ENCODE results near the gene SNTB2.

Gene SNTB2

GRCh38 chr16:69201291-69201690 lies 14.3 kb downstream of the SNTB2 start:
- peaks cover 9% of the 10 kb centered on the region for H3K4me1 ChIP-seq (ENCODE audit: insufficient read depth, low read length)
- H3K36me3 ChIP-seq (ENCODE audit: insufficient read depth, low read length) = no peaks in the 10 kb centered on the region
- no peak overlapping the region for H3K27ac ChIP-seq (ENCODE audit: low read depth, low read length)
- H3K9me3 ChIP-seq (ENCODE audit: low read length) = no peaks in the 10 kb centered on the region
- no peak overlapping the region for H3K4me3 ChIP-seq (ENCODE audit: low read depth in 1 of 2, low read length in 2 of 2)
- H3K9ac ChIP-seq (ENCODE audit: low read length) = no peak overlapping the region
- H3K27me3 ChIP-seq (ENCODE audit: control insufficient read depth in 1 of 2, insufficient read depth in 2 of 2, low read length in 2 of 2) = no peaks in the 10 kb centered on the region

DNA sequence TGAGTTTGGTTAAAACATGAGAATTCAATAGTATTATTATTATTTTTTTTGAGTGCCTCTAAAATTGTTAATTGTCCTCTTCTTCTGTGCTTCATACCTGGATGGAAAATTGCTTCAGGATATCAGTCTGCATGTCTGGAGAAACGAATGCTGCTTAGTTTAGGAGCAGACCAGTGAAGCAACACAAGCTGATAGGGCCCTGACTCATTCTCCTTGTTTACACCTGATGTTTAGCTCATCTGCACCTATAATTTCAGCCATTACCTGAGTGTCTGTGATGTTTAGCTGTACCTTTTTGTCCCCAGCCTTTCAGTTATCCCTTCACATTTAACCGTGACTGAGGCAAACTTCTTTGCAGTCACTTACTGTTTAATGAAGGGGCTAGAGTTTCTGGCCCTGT lies 14.8 kb downstream of the SNTB2 start:
- Histone ChIP-seq H3K27me3 (ENCODE audit: control insufficient read depth in 1 of 2, insufficient read depth in 2 of 2, low read length in 2 of 2) (no peaks in the 10 kb centered on the region), H3K4me1 (ENCODE audit: insufficient read depth, low read length) (peaks cover 9% of the 10 kb centered on the region), H3K9me3 (ENCODE audit: low read length) (no peaks in the 10 kb centered on the region), H3K27ac (ENCODE audit: low read depth, low read length) (no peak overlapping the region), H3K36me3 (ENCODE audit: insufficient read depth, low read length) (no peaks in the 10 kb centered on the region), H3K4me3 (ENCODE audit: low read depth in 1 of 2, low read length in 2 of 2) (no peak overlapping the region), H3K9ac (ENCODE audit: low read length) (no peak overlapping the region)

DNA sequence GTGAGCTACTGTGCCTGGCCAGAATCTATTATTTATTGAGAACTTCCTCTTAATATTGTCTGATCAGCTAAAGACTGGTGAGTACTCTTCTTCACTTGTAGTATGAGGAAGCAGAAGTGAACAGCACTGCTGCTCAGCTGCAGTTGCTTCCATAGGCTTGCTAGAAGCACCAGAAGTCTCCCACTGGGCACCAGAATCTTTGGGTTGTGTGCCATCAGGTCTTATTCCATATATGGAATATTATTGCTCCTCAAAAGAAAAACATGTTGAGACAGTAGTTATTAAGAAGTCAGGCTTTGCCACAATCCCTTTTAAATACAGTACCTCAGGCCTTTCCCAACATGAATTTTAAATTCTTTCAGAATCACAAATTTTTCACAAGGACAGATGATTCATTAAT lies 17.2 kb downstream of the SNTB2 start:
- Histone ChIP-seq H3K9ac (ENCODE audit: low read length) (no peak overlapping the region), H3K4me1 (ENCODE audit: insufficient read depth, low read length) (peaks cover 9% of the 10 kb centered on the region), H3K27ac (ENCODE audit: low read depth, low read length) (no peak overlapping the region), H3K36me3 (ENCODE audit: insufficient read depth, low read length) (no peaks in the 10 kb centered on the region), H3K9me3 (ENCODE audit: low read length) (no peaks in the 10 kb centered on the region), H3K27me3 (ENCODE audit: control insufficient read depth in 1 of 2, insufficient read depth in 2 of 2, low read length in 2 of 2) (no peaks in the 10 kb centered on the region), H3K4me3 (ENCODE audit: low read depth in 1 of 2, low read length in 2 of 2) (no peak overlapping the region)

DNA sequence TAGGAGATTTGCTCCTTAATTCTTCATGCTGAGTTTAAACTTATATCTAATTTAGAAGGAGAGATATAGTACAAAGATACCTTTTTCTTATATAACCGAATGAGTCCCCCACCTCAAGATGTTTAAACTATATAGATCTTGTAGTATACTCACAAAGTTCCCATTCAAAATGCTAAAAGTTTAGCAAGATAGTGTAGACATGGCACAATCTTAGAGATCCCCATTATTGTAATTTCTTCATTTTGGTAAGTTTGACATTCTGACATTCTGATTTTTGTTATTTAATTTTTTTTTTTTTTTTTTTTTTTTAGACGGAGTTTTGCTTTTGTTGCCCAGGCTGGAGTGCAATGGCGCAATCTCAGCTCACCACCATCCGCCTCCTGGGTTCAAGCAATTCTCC lies 22.8 kb downstream of the SNTB2 start:
- no peaks in the 10 kb centered on the region for H3K27me3 ChIP-seq (ENCODE audit: control insufficient read depth in 1 of 2, insufficient read depth in 2 of 2, low read length in 2 of 2)
- H3K27ac ChIP-seq (ENCODE audit: low read depth, low read length) = no peak overlapping the region
- no peaks in the 10 kb centered on the region for H3K36me3 ChIP-seq (ENCODE audit: insufficient read depth, low read length)
- no peak overlapping the region for H3K9ac ChIP-seq (ENCODE audit: low read length)
- H3K9me3 ChIP-seq (ENCODE audit: low read length) = no peaks in the 10 kb centered on the region
- no peak overlapping the region for H3K4me3 ChIP-seq (ENCODE audit: low read depth in 1 of 2, low read length in 2 of 2)
- H3K4me1 ChIP-seq (ENCODE audit: insufficient read depth, low read length) = peaks cover 3% of the 10 kb centered on the region

GRCh38 chr16:69217433-69217832 lies 30.5 kb downstream of the SNTB2 start:
- Histone ChIP-seq H3K4me1 (ENCODE audit: insufficient read depth, low read length) (peaks cover 4% of the 10 kb centered on the region), H3K27ac (ENCODE audit: low read depth, low read length) (no peak overlapping the region), H3K4me3 (ENCODE audit: low read depth in 1 of 2, low read length in 2 of 2) (no peak overlapping the region), H3K27me3 (ENCODE audit: control insufficient read depth in 1 of 2, insufficient read depth in 2 of 2, low read length in 2 of 2) (no peaks in the 10 kb centered on the region), H3K36me3 (ENCODE audit: insufficient read depth, low read length) (no peaks in the 10 kb centered on the region), H3K9ac (ENCODE audit: low read length) (no peak overlapping the region), H3K9me3 (ENCODE audit: low read length) (no peaks in the 10 kb centered on the region)

DNA sequence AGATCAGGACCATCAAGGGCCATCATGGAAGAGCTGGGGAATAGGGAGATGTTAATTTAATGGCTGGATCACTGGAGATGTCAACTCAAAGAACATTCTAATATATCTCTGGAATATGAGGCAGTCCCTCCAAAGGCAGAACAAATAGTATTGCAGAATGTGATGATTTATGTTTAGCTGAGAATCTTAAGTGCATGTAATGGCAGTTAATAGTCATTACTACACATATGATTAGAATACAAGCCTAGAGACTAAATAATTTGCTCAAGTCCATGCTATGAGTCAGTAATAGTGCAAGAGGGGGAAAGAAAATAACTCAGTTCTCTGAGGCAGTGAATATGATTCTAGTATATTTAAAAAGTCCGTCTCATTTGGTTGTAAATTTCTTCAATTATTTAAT lies 32.3 kb downstream of the SNTB2 start:
- no peak overlapping the region for H3K9ac ChIP-seq (ENCODE audit: low read length)
- H3K36me3 ChIP-seq (ENCODE audit: insufficient read depth, low read length) = no peaks in the 10 kb centered on the region
- H3K4me1 ChIP-seq (ENCODE audit: insufficient read depth, low read length) = peaks cover 4% of the 10 kb centered on the region
- H3K4me3 ChIP-seq (ENCODE audit: low read depth in 1 of 2, low read length in 2 of 2) = no peak overlapping the region
- no peaks in the 10 kb centered on the region for H3K27me3 ChIP-seq (ENCODE audit: control insufficient read depth in 1 of 2, insufficient read depth in 2 of 2, low read length in 2 of 2)
- no peak overlapping the region for H3K27ac ChIP-seq (ENCODE audit: low read depth, low read length)
- no peaks in the 10 kb centered on the region for H3K9me3 ChIP-seq (ENCODE audit: low read length)

GRCh38 chr16:69223882-69224281 lies 36.9 kb downstream of the SNTB2 start:
- H3K9ac ChIP-seq (ENCODE audit: low read length) = no peak overlapping the region
- H3K9me3 ChIP-seq (ENCODE audit: low read length) = no peaks in the 10 kb centered on the region
- no peaks in the 10 kb centered on the region for H3K4me1 ChIP-seq (ENCODE audit: insufficient read depth, low read length)
- no peaks in the 10 kb centered on the region for H3K27me3 ChIP-seq (ENCODE audit: control insufficient read depth in 1 of 2, insufficient read depth in 2 of 2, low read length in 2 of 2)
- H3K27ac ChIP-seq (ENCODE audit: low read depth, low read length) = no peak overlapping the region
- no peaks in the 10 kb centered on the region for H3K36me3 ChIP-seq (ENCODE audit: insufficient read depth, low read length)
- no peak overlapping the region for H3K4me3 ChIP-seq (ENCODE audit: low read depth in 1 of 2, low read length in 2 of 2)

DNA sequence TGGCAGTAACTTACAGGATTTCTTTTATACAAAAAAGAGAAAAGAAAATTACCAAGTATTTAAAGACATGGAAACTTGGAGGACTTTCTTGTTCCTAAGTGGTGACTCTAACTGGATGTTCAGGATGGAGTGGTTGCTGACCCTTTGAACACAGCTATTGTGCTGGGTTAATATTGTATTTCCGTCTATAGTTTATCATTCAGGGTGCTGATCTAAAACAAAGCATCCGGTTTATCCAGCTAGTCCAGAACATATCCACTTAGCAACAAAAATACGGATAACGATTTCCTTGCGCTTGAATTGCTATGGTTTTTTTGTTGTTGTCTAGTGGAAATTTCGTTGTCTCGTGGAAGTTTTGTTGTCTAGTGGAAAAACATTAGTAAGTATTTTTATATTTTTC lies 38.2 kb downstream of the SNTB2 start:
- Histone ChIP-seq H3K9ac (ENCODE audit: low read length) (no peak overlapping the region), H3K4me1 (ENCODE audit: insufficient read depth, low read length) (no peaks in the 10 kb centered on the region), H3K27me3 (ENCODE audit: control insufficient read depth in 1 of 2, insufficient read depth in 2 of 2, low read length in 2 of 2) (no peaks in the 10 kb centered on the region), H3K9me3 (ENCODE audit: low read length) (no peaks in the 10 kb centered on the region), H3K4me3 (ENCODE audit: low read depth in 1 of 2, low read length in 2 of 2) (no peak overlapping the region), H3K27ac (ENCODE audit: low read depth, low read length) (no peak overlapping the region), H3K36me3 (ENCODE audit: insufficient read depth, low read length) (no peaks in the 10 kb centered on the region)

GRCh38 chr16:69233124-69233523 lies 46.2 kb downstream of the SNTB2 start:
- H3K36me3 ChIP-seq (ENCODE audit: insufficient read depth, low read length) = no peaks in the 10 kb centered on the region
- no peaks in the 10 kb centered on the region for H3K27me3 ChIP-seq (ENCODE audit: control insufficient read depth in 1 of 2, insufficient read depth in 2 of 2, low read length in 2 of 2)
- no peaks in the 10 kb centered on the region for H3K9me3 ChIP-seq (ENCODE audit: low read length)
- H3K27ac ChIP-seq (ENCODE audit: low read depth, low read length) = no peak overlapping the region
- no peak overlapping the region for H3K4me3 ChIP-seq (ENCODE audit: low read depth in 1 of 2, low read length in 2 of 2)
- no peak overlapping the region for H3K9ac ChIP-seq (ENCODE audit: low read length)
- peaks cover 4% of the 10 kb centered on the region for H3K4me1 ChIP-seq (ENCODE audit: insufficient read depth, low read length)

GRCh38 chr16:69234460-69234859 lies 47.5 kb downstream of the SNTB2 start:
- Histone ChIP-seq H3K27ac (ENCODE audit: low read depth, low read length) (no peak overlapping the region), H3K27me3 (ENCODE audit: control insufficient read depth in 1 of 2, insufficient read depth in 2 of 2, low read length in 2 of 2) (no peaks in the 10 kb centered on the region), H3K36me3 (ENCODE audit: insufficient read depth, low read length) (no peaks in the 10 kb centered on the region), H3K4me3 (ENCODE audit: low read depth in 1 of 2, low read length in 2 of 2) (no peak overlapping the region), H3K9ac (ENCODE audit: low read length) (no peak overlapping the region), H3K9me3 (ENCODE audit: low read length) (no peaks in the 10 kb centered on the region), H3K4me1 (ENCODE audit: insufficient read depth, low read length) (peaks cover 8% of the 10 kb centered on the region)

GRCh38 chr16:69236319-69236718 lies 49.4 kb downstream of the SNTB2 start:
- no peak overlapping the region for H3K27ac ChIP-seq (ENCODE audit: low read depth, low read length)
- H3K9me3 ChIP-seq (ENCODE audit: low read length) = no peaks in the 10 kb centered on the region
- H3K36me3 ChIP-seq (ENCODE audit: insufficient read depth, low read length) = no peaks in the 10 kb centered on the region
- H3K4me1 ChIP-seq (ENCODE audit: insufficient read depth, low read length) = peaks cover 15% of the 10 kb centered on the region
- H3K9ac ChIP-seq (ENCODE audit: low read length) = no peak overlapping the region
- no peak overlapping the region for H3K4me3 ChIP-seq (ENCODE audit: low read depth in 1 of 2, low read length in 2 of 2)
- no peaks in the 10 kb centered on the region for H3K27me3 ChIP-seq (ENCODE audit: control insufficient read depth in 1 of 2, insufficient read depth in 2 of 2, low read length in 2 of 2)

DNA sequence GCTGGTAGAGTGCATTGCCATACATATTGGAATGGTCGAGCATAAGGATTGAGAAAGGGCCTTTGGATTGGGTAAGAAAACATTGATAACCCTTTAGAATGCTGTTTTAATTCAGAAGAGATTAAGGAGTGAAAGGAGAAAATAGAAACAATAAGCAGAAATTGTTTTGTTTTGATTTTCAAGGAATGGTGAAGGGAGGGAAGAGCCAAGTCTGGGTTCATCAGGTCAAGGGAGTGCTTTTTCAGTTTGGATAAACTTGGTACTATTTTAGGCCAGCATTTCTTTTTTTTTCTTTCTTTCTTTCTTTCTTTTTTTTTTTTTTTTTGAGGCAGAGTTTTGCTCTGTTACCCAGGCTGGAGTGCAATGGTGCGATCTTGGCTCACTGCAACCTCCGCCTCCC lies 50.3 kb downstream of the SNTB2 start:
- Histone ChIP-seq H3K27ac (ENCODE audit: low read depth, low read length) (no peak overlapping the region), H3K27me3 (ENCODE audit: control insufficient read depth in 1 of 2, insufficient read depth in 2 of 2, low read length in 2 of 2) (no peaks in the 10 kb centered on the region), H3K4me1 (ENCODE audit: insufficient read depth, low read length) (peaks cover 15% of the 10 kb centered on the region)

More for the DNA sequence above, 50.3 kb downstream of the SNTB2 start:
- H3K36me3 ChIP-seq (ENCODE audit: insufficient read depth, low read length) = no peaks in the 10 kb centered on the region
- no peaks in the 10 kb centered on the region for H3K9me3 ChIP-seq (ENCODE audit: low read length)
- H3K9ac ChIP-seq (ENCODE audit: low read length) = no peak overlapping the region
- H3K4me3 ChIP-seq (ENCODE audit: low read depth in 1 of 2, low read length in 2 of 2) = no peak overlapping the region
